Duodenal mucosa (tissue), 2 donors: ENCODE data around the gene BPIFB2.

Experiments
- H3K27ac ChIP-seq: one replicate; pipeline ENCODE4 v1.7.0; 2013; ENCODE audit warnings: low read depth, low read length
- H3K27me3 ChIP-seq, 2 donors: one replicate each; pipeline ENCODE4 v1.7.0; 2013; ENCODE audit warnings: low read length in 2 of 2, control low read depth in 1 of 2; ENCODE audit not compliant: insufficient read depth in 2 of 2, control insufficient read depth in 1 of 2
- H3K36me3 ChIP-seq, 2 donors: one replicate each; pipeline ENCODE4 v1.7.0; 2013; ENCODE audit warnings: low read length in 2 of 2, control low read depth in 1 of 2; ENCODE audit not compliant: insufficient read depth in 2 of 2, control insufficient read depth in 1 of 2
- H3K4me1 ChIP-seq, 2 donors: one replicate each; pipeline ENCODE4 v1.7.0; 2013; ENCODE audit warnings: low read length in 2 of 2, control low read depth in 1 of 2; ENCODE audit not compliant: insufficient read depth in 2 of 2, control insufficient read depth in 1 of 2
- H3K4me3 ChIP-seq, 2 donors: one replicate each; pipeline ENCODE4 v1.7.0; 2013; ENCODE audit warnings: low read length in 2 of 2, low read depth in 1 of 2
- H3K9ac ChIP-seq, 2 donors: one replicate each; pipeline ENCODE4 v1.7.0; 2013; ENCODE audit warnings: low read length in 2 of 2, low read depth in 1 of 2
- H3K9me3 ChIP-seq, 2 donors: one replicate each; pipeline ENCODE4 v1.7.0; 2013; ENCODE audit warnings: low read length in 2 of 2, control low read depth in 1 of 2; ENCODE audit not compliant: control insufficient read depth in 1 of 2

Gene BPIFB2

GRCh38 chr20:32987044-32987825 lies 20.3 kb upstream of the BPIFB2 start:
- no peak overlapping the region for H3K4me3 ChIP-seq
- H3K9ac ChIP-seq: no peak overlapping the region
- H3K27ac ChIP-seq: no peak overlapping the region
- no peaks in the 10 kb centered on the region for H3K36me3 ChIP-seq
- H3K4me1 ChIP-seq: no peaks in the 10 kb centered on the region
- H3K27me3 ChIP-seq: no peaks in the 10 kb centered on the region
- H3K9me3 ChIP-seq: no peaks in the 10 kb centered on the region

- H3K36me3 ChIP-seq: no peaks in the 10 kb centered on the region
- H3K27ac ChIP-seq: no peak overlapping the region
- no peaks in the 10 kb centered on the region for H3K9me3 ChIP-seq
- no peak overlapping the region for H3K4me3 ChIP-seq
- H3K4me1 ChIP-seq: no peaks in the 10 kb centered on the region
- no peak overlapping the region for H3K9ac ChIP-seq
- no peaks in the 10 kb centered on the region for H3K27me3 ChIP-seq
Observed at GRCh38 chr20:32988008-32988407, 19.5 kb upstream of the BPIFB2 start.

- no peaks in the 10 kb centered on the region for H3K4me1 ChIP-seq
- no peak overlapping the region for H3K27ac ChIP-seq
Observed at GRCh38 chr20:32989507-32990283, 17.8 kb upstream of the BPIFB2 start.

GRCh38 chr20:32990426-32990825 lies 17.1 kb upstream of the BPIFB2 start:
- Histone ChIP-seq H3K4me1 (no peaks in the 10 kb centered on the region), H3K27me3 (no peaks in the 10 kb centered on the region), H3K9ac (no peak overlapping the region), H3K27ac (no peak overlapping the region), H3K4me3 (no peak overlapping the region), H3K9me3 (no peaks in the 10 kb centered on the region), H3K36me3 (no peaks in the 10 kb centered on the region)

More at GRCh38 chr20:32989507-32990283, 17.8 kb upstream of the BPIFB2 start:
- Histone ChIP-seq H3K36me3 (no peaks in the 10 kb centered on the region), H3K9me3 (no peaks in the 10 kb centered on the region), H3K4me3 (no peak overlapping the region), H3K9ac (no peak overlapping the region), H3K27me3 (no peaks in the 10 kb centered on the region)

- Histone ChIP-seq H3K9me3 (no peaks in the 10 kb centered on the region), H3K27me3 (no peaks in the 10 kb centered on the region), H3K9ac (no peak overlapping the region), H3K4me1 (no peaks in the 10 kb centered on the region), H3K27ac (no peak overlapping the region), H3K4me3 (no peak overlapping the region), H3K36me3 (no peaks in the 10 kb centered on the region)
Observed at GRCh38 chr20:32991383-32991782, 16.1 kb upstream of the BPIFB2 start.

- Histone ChIP-seq H3K36me3 (no peaks in the 10 kb centered on the region), H3K4me1 (no peaks in the 10 kb centered on the region), H3K9ac (no peak overlapping the region), H3K27me3 (no peaks in the 10 kb centered on the region), H3K9me3 (no peaks in the 10 kb centered on the region), H3K4me3 (no peak overlapping the region), H3K27ac (no peak overlapping the region)
Observed at GRCh38 chr20:32991792-32992641, 15.5 kb upstream of the BPIFB2 start.

- no peaks in the 10 kb centered on the region for H3K9me3 ChIP-seq
- H3K27me3 ChIP-seq: no peaks in the 10 kb centered on the region
- H3K27ac ChIP-seq: no peak overlapping the region
- no peaks in the 10 kb centered on the region for H3K4me1 ChIP-seq
- no peak overlapping the region for H3K9ac ChIP-seq
- H3K36me3 ChIP-seq: no peaks in the 10 kb centered on the region
- H3K4me3 ChIP-seq: no peak overlapping the region
Observed at GRCh38 chr20:32993496-32994050, 13.9 kb upstream of the BPIFB2 start.

GRCh38 chr20:32995802-32996201 lies 11.7 kb upstream of the BPIFB2 start:
- H3K4me3 ChIP-seq: no peak overlapping the region
- H3K36me3 ChIP-seq: no peaks in the 10 kb centered on the region
- H3K4me1 ChIP-seq: no peaks in the 10 kb centered on the region
- no peak overlapping the region for H3K9ac ChIP-seq
- no peaks in the 10 kb centered on the region for H3K9me3 ChIP-seq
- no peak overlapping the region for H3K27ac ChIP-seq
- H3K27me3 ChIP-seq: no peaks in the 10 kb centered on the region

GRCh38 chr20:32997431-32997830 lies 10.1 kb upstream of the BPIFB2 start:
- Histone ChIP-seq H3K27me3 (no peaks in the 10 kb centered on the region), H3K4me3 (no peak overlapping the region), H3K36me3 (no peaks in the 10 kb centered on the region), H3K4me1 (no peaks in the 10 kb centered on the region), H3K27ac (no peak overlapping the region), H3K9ac (no peak overlapping the region), H3K9me3 (no peaks in the 10 kb centered on the region)
